Transverse colon (tissue), 4 donors: ENCODE measurements around the gene ELOB. TPM values are rescaled to one million over a fixed set of nuclear protein-coding genes. Genes with fewer than 3 reads are reported as not detected.

Source experiments
- DNase-seq: peaks from one replicate; pipeline ENCODE4 v3.0.0-alpha.2; 2019
- H3K27ac ChIP-seq, 4 donors: fragments of 200-600 bp; sonication (generic); 2 replicates each; pipeline ENCODE4 v1.5.1; 2016 to 2018; ENCODE audit warnings: inconsistent platforms in 4 of 4
- H3K27me3 ChIP-seq: fragments of 200-600 bp; sonication (generic); 2 replicates; pipeline ENCODE4 v1.5.1; 2017; ENCODE audit warnings: inconsistent platforms
- H3K36me3 ChIP-seq, 4 donors: fragments of 200-600 bp; sonication (generic); 2 replicates each; pipeline ENCODE4 v1.5.1; 2017 to 2019; ENCODE audit warnings: inconsistent platforms in 4 of 4
- H3K4me1 ChIP-seq, 4 donors: fragments of 200-600 bp; sonication (generic); 2 replicates each; pipeline ENCODE4 v1.5.1; 2017 to 2020; ENCODE audit warnings: inconsistent platforms in 4 of 4
- H3K4me3 ChIP-seq, 4 donors: fragments of 200-600 bp; sonication (generic); 1 replicate in 1 of 4; 2 replicates in 3 of 4; pipeline versions ENCODE4 v1.5.1 to v1.6.1; 2017 to 2019; ENCODE audit warnings: inconsistent platforms in 4 of 4
- H3K9me3 ChIP-seq, 2 donors: fragments of 200-600 bp; sonication (generic); 2 replicates each; pipeline ENCODE4 v1.5.1; 2017 to 2019; ENCODE audit warnings: inconsistent platforms in 2 of 2
- CTCF ChIP-seq, 5 experiments: fragments of 200-600 bp in 3 of 5; fragments of 450-650 bp in 2 of 5; sonication (generic) in 3 of 5; IDR thresholded peaks; 1 replicate in 2 of 5; 2 replicates in 3 of 5; pipeline ENCODE4 v1.5.1; 2016 to 2017; ENCODE audit warnings: antibody characterized with exemption in 5 of 5, inconsistent platforms in 3 of 5, mild to moderate bottlenecking in 2 of 5, moderate library complexity in 1 of 5
- EP300 ChIP-seq: sonication (generic); formaldehyde crosslinking; IDR thresholded peaks from one replicate; pipeline ENCODE4 v1.6.1; 2017; ENCODE audit warnings: antibody characterized with exemption, low read depth
- POLR2A ChIP-seq: fragments of 450-650 bp; IDR thresholded peaks from one replicate; pipeline ENCODE4 v1.6.1; 2016; ENCODE audit warnings: antibody characterized with exemption, mild to moderate bottlenecking, moderate library complexity
- POLR2AphosphoS5 ChIP-seq, 3 donors: sonication (generic); formaldehyde crosslinking; IDR thresholded peaks; one replicate each; pipeline ENCODE4 v1.6.1; 2016; ENCODE audit warnings: antibody characterized with exemption in 3 of 3
- WGBS, 2 donors: methylation state at CpG; one replicate each; pipeline ENCODE4 v1.1.5; 2018; ENCODE audit warnings: low coverage in 1 of 2; 5-methylcytosine and 5-hydroxymethylcytosine counted together
- in situ Hi-C, 4 donors: fragments of 200-750 bp; cut with MboI; loops; one replicate each; pipeline versions ENCODE4 v1.15.0 to v1.15.1; 2017; ENCODE audit warnings: low sequenced_read_pairs in 3 of 4, low pct_ligation_motif_present in 1 of 4, low pct_unique_long_range_greater_than_20kb in 1 of 4
- intact Hi-C: fragments of 100-400 bp; cut with DNase I; formaldehyde crosslinking; loops from one replicate; pipeline ENCODE4 v1.15.1; 2023; ENCODE audit warnings: low total_unique reads
- total RNA-seq, 4 donors: library from RNA; depleted of rRNA; stranded (reverse); fragments of >200 nt; gene quantifications; one replicate each; pipeline ENCODE4 v1.1.0, GENCODE V29; 2016

The ELOB gene
- total RNA-seq, 4 donors from 2014 or later: 133 to 433 (median 288) TPM

GRCh38 chr16:2778630-2778958, 1.5 kb upstream of the ELOB start:
- WGBS, 2 donors: 95 to 98% methylated on average over 8 to 12 of the region's 12 CpGs
- no peak for DNase-seq
- H3K36me3 ChIP-seq: no peaks in the 10 kb centered on the region
- peak overlapping the region in 2 of 4 donors; percentile 88 to 98 for H3K4me3 ChIP-seq
- intact Hi-C loops: no loop called here
- TF ChIP-seq CTCF (IDR thresholded peaks at IDR 0.05) (no peak), POLR2AphosphoS5 (IDR thresholded peaks at IDR 0.05) (no peak), EP300 (no peak), POLR2A (no peak)
- in situ Hi-C loops: no loop called here
- no peaks in the 10 kb centered on the region for H3K9me3 ChIP-seq
- H3K27me3 ChIP-seq: no peaks in the 10 kb centered on the region
- H3K4me1 ChIP-seq: peaks cover 16 to 27% (median 22%) of the 10 kb centered on the region in 4 donors
- peak overlapping the region; percentile 99 to 100 (median 100) for H3K27ac ChIP-seq

GRCh38 chr16:2777903-2778629, 986 bp upstream of the ELOB start:
- intact Hi-C loops (no loop called here), in situ Hi-C loops (no loop called here)
- peak; percentile 39 for DNase-seq
- TF ChIP-seq EP300 (no peak), CTCF (IDR thresholded peaks at IDR 0.05) (no peak), POLR2A (no peak), POLR2AphosphoS5 (IDR thresholded peaks at IDR 0.05) (no peak)
- Histone ChIP-seq H3K9me3 (no peaks in the 10 kb centered on the region), H3K27ac (peak overlapping the region; percentile 99 to 100 (median 100)), H3K27me3 (no peaks in the 10 kb centered on the region), H3K4me3 (peak overlapping the region; percentile 88 to 98 (median 96)), H3K4me1 (peaks cover 16 to 27% (median 22%) of the 10 kb centered on the region in 4 donors), H3K36me3 (no peaks in the 10 kb centered on the region)
- WGBS, 2 donors: 0 to 9% methylated on average over 2 to 27 of the region's 27 CpGs

DNA sequence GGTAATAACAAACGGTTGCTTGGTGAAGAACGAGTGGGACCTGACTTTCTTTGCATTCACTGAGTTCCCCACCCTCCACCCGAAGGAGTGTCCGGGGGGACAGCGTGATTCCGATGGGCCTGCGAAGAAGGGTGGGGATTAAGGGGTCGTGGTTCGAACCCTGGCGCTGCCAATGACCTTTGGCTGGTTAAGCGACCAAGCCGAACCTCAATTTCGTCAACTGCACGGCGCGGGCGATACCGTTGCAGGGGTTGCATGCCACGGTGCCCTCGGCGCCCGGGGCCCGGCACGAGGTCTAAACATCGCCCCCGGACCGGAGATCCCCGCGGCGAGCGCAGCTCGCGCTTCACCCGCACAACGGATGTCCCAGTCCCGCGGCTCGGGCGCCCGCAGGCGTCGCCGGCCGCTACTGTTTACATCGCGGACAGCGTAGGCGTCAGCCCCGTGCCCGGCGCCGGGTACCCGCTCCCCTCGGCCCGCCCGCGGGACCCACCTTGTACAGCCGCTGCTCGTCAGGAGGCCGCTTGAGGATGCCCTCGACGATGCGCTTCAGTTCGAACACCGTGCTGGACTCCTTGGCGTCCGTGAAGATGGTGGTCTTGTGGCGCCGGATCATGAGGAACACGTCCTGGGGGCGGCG, 460 bp downstream of the ELOB start:
- Histone ChIP-seq H3K27me3 (no peaks in the 10 kb centered on the region), H3K27ac (peak overlapping the region; percentile 83 to 100 (median 99)), H3K4me1 (peaks cover 16 to 27% (median 22%) of the 10 kb centered on the region in 4 donors), H3K36me3 (peaks cover 0 to 6% (median 0%) of the 10 kb centered on the region in 4 donors), H3K9me3 (no peaks in the 10 kb centered on the region), H3K4me3 (peak overlapping the region; percentile 72 to 98 (median 92))
- intact Hi-C loops: no loop called here
- 0% methylated on average over 2 to 50 of the region's 72 CpGs for WGBS, 2 donors
- TF ChIP-seq POLR2AphosphoS5 (IDR thresholded peaks at IDR 0.05) (no peak), POLR2A (peak; percentile 9)
- in situ Hi-C loops: no loop called here
- no peak for DNase-seq

DNA sequence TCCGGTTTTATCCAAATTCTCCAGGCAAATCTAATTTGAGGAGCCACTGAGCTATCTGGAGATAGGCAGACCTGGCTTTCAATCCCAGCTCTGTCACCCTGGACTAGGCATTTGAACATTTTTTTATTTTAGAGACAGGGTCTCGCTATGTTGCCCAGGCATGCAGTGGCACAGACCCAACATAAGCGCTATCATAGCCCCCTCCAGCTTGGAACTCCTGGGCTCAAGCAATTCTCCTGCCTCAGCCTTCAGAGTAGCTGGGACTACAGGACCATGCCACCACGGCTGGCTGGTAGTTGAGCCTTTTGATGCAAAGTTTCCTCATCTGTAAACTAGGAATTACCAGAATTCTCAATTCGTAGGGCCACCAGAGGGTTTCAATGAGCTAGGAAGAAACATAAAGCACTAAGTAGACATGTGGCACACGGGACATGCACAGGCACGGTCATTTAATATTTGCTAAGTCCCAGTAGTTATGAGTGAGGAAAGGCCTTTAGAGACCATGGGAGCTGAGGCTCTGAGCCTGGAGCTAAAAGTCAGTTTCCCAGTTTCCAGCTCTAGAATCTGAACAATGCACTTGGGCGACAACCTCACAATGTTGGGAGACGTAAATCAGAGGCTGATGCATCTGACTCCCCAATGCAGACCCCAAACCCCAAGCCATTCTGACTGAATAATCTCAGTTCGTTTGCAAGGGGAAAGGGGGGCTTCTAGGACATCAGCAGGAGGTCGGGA, 1.1 kb downstream of the ELOB start:
- peaks cover 0 to 13% (median 3%) of the 10 kb centered on the region in 4 donors for H3K36me3 ChIP-seq
- intact Hi-C loops: no loop called here

More for the DNA sequence above, 1.1 kb downstream of the ELOB start:
- H3K4me1 ChIP-seq: peaks cover 17 to 32% (median 25%) of the 10 kb centered on the region in 4 donors
- no peak for TF ChIP-seq CTCF (IDR thresholded peaks at IDR 0.05)
- no peak for TF ChIP-seq EP300
- no peak for TF ChIP-seq POLR2A
- no peak for TF ChIP-seq POLR2AphosphoS5 (IDR thresholded peaks at IDR 0.05)
- no peak for DNase-seq
- in situ Hi-C loops: no loop called here
- no peaks in the 10 kb centered on the region for H3K9me3 ChIP-seq
- peak overlapping the region; percentile 72 to 98 (median 92) for H3K4me3 ChIP-seq
- H3K27me3 ChIP-seq: no peaks in the 10 kb centered on the region
- WGBS, 2 donors: 38 to 41% methylated on average over 6 to 10 of the region's 11 CpGs
- peak overlapping the region; percentile 83 to 100 (median 99) for H3K27ac ChIP-seq
